GM18951 (cell line): ENCODE measurements around the gene ZBTB39.

ENCODE experiments used
- POLR2A ChIP-seq: IDR thresholded peaks from 4 replicates; pipeline ENCODE4 v1.6.1; 2011; ENCODE audit warnings: mild to moderate bottlenecking; ENCODE audit not compliant: insufficient read length, insufficient read depth; ENCODE audit errors: extremely low read depth
- in situ Hi-C: fragments of 300-500 bp; cut with MboI; formaldehyde crosslinking; loops from one replicate; pipeline ENCODE4 v1.12.0; 2022; ENCODE audit warnings: low sequenced_read_pairs, mixed read lengths, inconsistent platforms; ENCODE audit not compliant: unreplicated experiment

ZBTB39 gene

GRCh38 chr12:57003395-57003794 is 3.0 kb downstream of the ZBTB39 start:
- in situ Hi-C loops = loop anchor here (10.0 kb wide), 1 partner anchor 111 kb away; the partner anchor contains the start of gene STAT6
- no peak for TF ChIP-seq POLR2A

GRCh38 chr12:57001448-57001906 is 4.9 kb downstream of the ZBTB39 start:
- TF ChIP-seq POLR2A = no peak
- in situ Hi-C loops = loop anchor here (10.0 kb wide), 1 partner anchor 113 kb away; the partner anchor contains the start of gene STAT6

GRCh38 chr12:57000393-57000792 is 6.0 kb downstream of the ZBTB39 start:
- in situ Hi-C loops = loop anchor here (10.0 kb wide), 1 partner anchor 114 kb away; the partner anchor contains the start of gene STAT6
- no peak for TF ChIP-seq POLR2A

GRCh38 chr12:56999456-56999855 is 6.9 kb downstream of the ZBTB39 start:
- in situ Hi-C loops = loop anchor here (25.0 kb wide), 1 partner anchor 487 kb away; the partner anchor contains the start of gene RBMS2
- no peak for TF ChIP-seq POLR2A

- TF ChIP-seq POLR2A = no peak
- in situ Hi-C loops = loop anchor here (25.0 kb wide), 1 partner anchor 487 kb away; the partner anchor contains the start of gene RBMS2
These were observed 7.4 kb downstream of the ZBTB39 start for GRCh38 chr12:56998981-56999380.

GRCh38 chr12:56998316-56998715 is 8.0 kb downstream of the ZBTB39 start:
- no peak for TF ChIP-seq POLR2A
- in situ Hi-C loops = loop anchor here (25.0 kb wide), 1 partner anchor 486 kb away; the partner anchor contains the start of gene RBMS2

- no peak for TF ChIP-seq POLR2A
- in situ Hi-C loops = loop anchor here (25.0 kb wide), 1 partner anchor 485 kb away; the partner anchor contains the start of gene RBMS2
These were observed 9.4 kb downstream of the ZBTB39 start for GRCh38 chr12:56996793-56997545.

- in situ Hi-C loops = loop anchor here (25.0 kb wide), 1 partner anchor 484 kb away; the partner anchor contains the start of gene RBMS2
- no peak for TF ChIP-seq POLR2A
These were observed 10.3 kb downstream of the ZBTB39 start for GRCh38 chr12:56995930-56996496.

GRCh38 chr12:56995201-56995929 is 11.0 kb downstream of the ZBTB39 start:
- TF ChIP-seq POLR2A = no peak
- in situ Hi-C loops = loop anchor here (25.0 kb wide), 1 partner anchor 483 kb away; the partner anchor contains the start of gene RBMS2

GRCh38 chr12:56994231-56994746 is 12.1 kb downstream of the ZBTB39 start:
- no peak for TF ChIP-seq POLR2A
- in situ Hi-C loops = loop anchor here (25.0 kb wide), 1 partner anchor 482 kb away; the partner anchor contains the start of gene RBMS2

GRCh38 chr12:56993346-56993745 is 13.0 kb downstream of the ZBTB39 start:
- TF ChIP-seq POLR2A = no peak
- in situ Hi-C loops = loop anchor here (25.0 kb wide), 1 partner anchor 481 kb away; the partner anchor contains the start of gene RBMS2
